NT2/D1 (cell line): ENCODE data around the gene ACOXL.

ENCODE experiments used
- YY1 ChIP-seq: IDR thresholded peaks from 2 replicates; pipeline ENCODE4 v1.6.1; 2011; ENCODE audit not compliant: insufficient read length, insufficient read depth
- ZNF274 ChIP-seq: IDR thresholded peaks from 2 replicates; pipeline ENCODE4 v1.6.1; 2011; ENCODE audit warnings: mild to moderate bottlenecking, low read depth, low read length

DNA sequence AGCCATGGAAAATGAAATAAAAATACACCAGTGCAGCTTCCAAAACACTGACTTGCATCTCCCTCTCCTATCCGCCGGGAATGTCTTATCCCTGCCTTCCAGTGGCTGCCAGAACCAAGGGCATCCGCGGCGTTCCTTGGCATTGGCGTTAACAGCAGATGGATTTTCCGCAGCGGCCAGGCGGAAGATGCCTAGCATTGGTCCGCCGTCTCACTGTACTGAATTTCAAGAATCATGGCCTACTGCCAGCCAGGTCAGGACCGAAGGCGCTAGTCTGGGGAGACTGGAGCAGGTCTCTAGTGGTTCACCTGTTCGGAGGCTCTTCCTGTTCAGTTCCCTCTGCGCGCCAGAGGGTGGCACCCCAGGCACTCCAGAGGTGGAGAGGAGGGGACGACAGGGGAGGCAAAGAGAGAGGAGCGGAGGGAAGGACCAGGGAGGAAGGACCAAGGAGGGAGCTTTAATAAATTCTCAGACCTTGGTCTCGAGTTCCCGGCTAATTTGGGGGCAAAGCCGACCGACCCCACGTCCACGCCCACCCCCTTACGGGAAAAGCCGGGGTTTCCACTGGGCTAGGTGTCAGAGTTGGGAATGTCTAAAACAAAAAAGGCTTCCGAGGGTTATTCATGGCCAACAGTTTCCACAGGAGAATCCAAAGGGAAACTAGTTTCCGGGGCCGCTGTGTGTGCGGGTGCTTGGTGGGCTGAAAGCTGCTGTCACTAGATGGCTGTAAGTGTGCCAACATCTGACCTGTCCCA lies 384.6 kb downstream of the ACOXL start:
- TF ChIP-seq ZNF274 (no peak), YY1 (no peak)
